Gastroesophageal sphincter (tissue), 3 donors: ENCODE data around the gene CFD.

Experiments
- CTCF ChIP-seq, 4 experiments: fragments of 200-600 bp in 2 of 4; fragments of 450-650 bp in 2 of 4; sonication (generic) in 1 of 4; IDR thresholded peaks; one replicate each; pipeline ENCODE4 v1.5.1; 2017 to 2019; ENCODE audit warnings: antibody characterized with exemption in 4 of 4, mild to moderate bottlenecking in 2 of 4, moderate library complexity in 2 of 4
- EP300 ChIP-seq: sonication (generic); formaldehyde crosslinking; IDR thresholded peaks from one replicate; pipeline ENCODE4 v1.6.1; 2017; ENCODE audit warnings: antibody characterized with exemption, mild to moderate bottlenecking
- POLR2AphosphoS5 ChIP-seq: sonication (generic); formaldehyde crosslinking; IDR thresholded peaks from one replicate; pipeline ENCODE4 v1.6.1; 2017; ENCODE audit warnings: antibody characterized with exemption

GRCh38 chr19:897442-898039 lies 38.1 kb downstream of the CFD start:
- TF ChIP-seq EP300 (no peak), CTCF (IDR thresholded peaks at IDR 0.05) (no peak), POLR2AphosphoS5 (no peak)
